GM21723 (cell line): ENCODE data around the gene ZNF454.

Experiments
- ATAC-seq: cut with Tn5 transposase; IDR thresholded peaks from one replicate; pipeline ENCODE4 v1.9.1; 2021; ENCODE audit warnings: mild to moderate bottlenecking, moderate library complexity; ENCODE audit not compliant: unreplicated experiment

Gene ZNF454

DNA sequence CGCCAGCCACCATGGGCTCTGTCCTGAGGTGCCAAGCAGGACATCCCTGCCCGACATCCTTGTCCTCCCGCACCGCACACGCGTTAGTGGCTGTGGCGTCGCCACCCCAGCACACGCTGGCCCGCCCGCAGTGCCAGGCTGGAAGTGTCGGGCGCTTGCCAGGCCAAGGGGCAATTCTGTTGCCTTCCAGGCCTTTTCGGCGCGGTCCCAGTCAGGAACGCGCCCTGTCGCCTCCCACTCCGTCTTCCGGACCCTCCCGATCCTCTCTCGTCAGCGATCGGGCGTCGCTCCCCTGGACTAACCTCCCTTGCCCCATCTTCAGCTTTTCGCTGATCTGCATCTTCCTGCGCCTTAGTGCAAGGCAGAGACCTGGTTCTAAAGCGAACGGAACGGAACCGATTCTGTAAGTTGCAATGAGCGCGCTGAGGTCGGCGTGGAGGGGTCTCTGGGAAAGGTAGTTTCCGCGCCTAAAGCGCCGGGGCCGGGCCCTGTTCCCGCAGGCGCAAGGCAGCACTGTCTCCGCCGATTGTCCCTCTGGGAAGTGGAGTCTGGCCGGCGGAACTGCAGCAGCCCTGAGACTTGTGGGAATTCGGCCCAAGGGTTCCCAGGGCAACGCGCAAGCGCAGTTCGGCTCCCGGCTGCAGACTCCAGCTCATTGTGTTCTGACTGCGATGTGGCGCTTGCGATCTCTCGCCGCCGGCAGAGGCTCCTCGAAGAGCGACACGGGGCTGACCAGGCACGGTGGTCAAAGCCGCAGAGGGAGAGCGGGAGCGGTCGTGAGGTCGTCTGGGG, at the start of gene ZNF454:
ZNF454 (plus strand) TSS at position 630 of the 792 bp plus-strand sequence. CDS start 1,594 bp downstream, outside the sequence.
- no peak for ATAC-seq

DNA sequence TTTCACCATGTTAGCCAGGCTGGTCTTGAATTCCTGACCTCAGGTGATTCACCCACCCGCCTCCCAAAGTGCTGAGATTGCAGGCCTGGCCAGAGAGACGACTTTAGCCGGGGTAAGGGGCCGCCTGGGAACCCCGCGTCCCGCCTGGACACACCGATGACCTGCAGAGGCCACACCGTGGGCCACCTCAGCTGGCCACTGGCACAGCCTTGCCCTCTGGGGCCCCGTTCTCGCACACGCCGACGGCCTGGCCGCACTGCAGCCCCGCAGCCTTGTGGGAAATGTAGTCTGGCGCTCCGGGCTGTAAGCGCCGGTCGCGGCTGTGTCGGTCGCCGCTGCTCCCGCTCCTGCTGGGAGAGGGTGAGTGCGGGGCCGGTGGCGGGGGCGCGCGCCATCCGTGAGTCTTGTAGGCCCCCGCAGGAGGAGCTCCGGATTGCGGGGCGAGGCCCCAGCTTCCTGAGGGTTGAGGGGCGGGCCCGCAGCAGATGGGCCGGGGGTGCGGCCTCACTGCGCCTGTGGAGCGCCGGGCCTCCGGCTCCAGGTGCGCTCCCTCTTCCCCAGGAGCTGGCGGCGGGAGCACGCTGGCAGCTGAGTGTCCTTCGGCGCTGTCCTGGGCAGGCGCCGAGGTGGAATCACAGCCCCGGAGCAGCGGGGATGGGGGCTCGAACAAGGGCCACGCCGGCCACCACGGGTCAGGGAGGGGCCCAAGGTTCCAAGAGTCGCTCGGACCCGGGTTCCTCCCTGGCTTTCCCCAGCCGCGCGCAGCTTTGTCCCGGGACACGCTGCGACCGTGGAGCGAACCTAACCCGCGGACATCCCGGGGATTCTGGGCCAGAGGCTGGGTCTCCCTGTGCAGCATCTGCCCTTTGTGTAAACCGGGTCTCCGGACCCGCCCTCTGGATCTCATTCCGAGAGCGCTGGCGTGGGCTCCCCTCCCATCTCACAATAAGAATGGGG, 45.1 kb upstream of the ZNF454 start, which contains the start of gene ZFP2:
ZFP2 (plus strand) TSS at position 299 of the 957 bp plus-strand sequence. CDS start 35,401 bp downstream, outside the sequence.
- ATAC-seq, result peak; percentile 60

DNA sequence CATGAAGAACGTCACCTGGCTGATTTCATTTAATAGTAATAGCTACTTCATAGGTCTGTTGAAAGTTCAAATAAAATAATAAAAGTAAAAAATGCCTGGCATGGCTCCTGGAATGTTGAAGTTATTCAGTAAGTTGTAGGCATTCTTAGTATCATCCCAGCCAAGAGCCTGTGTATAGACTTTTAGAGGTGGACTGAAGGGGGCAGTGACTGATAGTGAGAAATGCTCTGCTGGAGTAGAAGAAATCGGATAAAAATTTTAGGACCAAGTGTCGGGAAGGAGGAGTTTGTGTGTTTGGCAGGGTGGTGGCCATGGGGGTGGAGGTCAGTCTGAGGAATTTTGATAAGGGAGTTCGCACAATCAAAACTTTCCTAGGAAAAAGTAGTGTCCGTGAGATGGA, 41.7 kb upstream of the ZNF454 start:
- no peak for ATAC-seq

DNA sequence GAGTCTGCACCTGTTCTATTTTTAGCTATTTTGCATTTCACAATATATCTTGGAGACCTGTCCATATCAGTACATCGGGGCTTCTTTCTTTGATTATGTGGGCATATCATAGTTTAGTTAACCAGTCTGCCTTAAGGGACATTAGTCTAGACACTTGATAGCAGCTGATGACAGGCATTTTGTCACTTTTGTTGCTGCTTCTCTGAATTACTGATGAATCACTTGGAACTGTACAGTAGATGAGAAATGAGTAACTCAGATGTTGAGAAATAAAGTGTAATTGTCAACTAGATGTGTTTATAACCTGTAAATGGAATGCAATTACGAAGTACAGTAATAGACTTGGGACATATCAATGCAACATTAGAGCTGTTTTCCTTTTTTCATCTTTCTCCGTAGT, 38.1 kb upstream of the ZNF454 start:
- ATAC-seq, result no peak

DNA sequence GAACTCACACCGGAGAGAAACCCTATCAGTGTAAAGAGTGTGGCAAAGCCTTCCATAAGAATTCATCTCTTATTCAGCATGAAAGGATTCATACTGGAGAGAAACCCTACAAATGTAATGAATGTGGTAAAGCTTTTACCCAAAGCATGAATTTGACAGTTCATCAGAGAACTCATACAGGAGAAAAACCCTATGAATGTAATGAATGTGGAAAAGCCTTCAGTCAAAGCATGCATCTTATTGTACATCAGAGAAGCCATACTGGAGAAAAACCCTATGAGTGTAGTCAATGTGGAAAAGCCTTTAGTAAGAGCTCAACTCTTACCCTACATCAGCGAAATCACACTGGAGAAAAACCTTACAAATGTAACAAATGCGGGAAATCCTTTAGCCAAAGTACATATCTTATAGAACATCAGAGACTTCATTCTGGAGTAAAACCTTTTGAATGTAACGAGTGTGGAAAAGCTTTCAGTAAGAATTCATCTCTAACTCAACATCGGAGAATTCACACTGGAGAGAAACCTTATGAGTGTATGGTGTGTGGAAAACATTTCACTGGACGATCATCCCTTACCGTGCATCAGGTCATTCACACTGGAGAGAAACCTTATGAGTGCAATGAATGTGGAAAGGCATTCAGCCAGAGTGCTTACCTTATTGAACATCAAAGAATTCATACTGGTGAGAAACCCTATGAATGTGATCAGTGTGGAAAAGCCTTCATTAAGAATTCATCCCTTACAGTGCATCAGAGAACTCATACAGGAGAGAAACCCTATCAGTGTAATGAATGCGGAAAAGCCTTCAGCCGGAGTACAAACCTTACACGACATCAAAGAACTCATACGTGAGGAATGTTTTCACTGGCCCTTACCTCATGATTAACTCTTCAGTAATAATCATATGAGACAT, 8.9 kb upstream of the ZNF454 start:
- ATAC-seq, result no peak

DNA sequence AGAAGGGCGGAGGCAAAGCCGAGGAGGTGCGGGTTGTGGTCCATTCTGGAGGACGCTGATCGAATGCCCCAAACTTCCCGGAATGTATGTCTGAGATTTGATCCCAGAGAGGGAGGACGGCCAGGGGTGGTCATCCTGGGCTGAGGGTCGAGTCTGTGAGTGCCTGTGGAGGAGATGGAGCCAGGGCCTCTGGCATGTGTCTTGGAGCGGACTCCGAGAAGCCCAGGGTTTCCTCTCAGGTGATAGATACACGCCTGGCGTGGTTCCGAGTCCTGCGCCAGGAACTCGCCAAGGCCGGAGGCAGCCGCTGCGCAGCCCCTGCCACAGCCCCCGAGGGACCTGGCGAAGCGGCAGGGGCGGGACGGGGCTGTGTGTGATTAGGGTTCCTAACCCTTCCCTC, 363 bp downstream of the ZNF454 start:
- ATAC-seq, result no peak

DNA sequence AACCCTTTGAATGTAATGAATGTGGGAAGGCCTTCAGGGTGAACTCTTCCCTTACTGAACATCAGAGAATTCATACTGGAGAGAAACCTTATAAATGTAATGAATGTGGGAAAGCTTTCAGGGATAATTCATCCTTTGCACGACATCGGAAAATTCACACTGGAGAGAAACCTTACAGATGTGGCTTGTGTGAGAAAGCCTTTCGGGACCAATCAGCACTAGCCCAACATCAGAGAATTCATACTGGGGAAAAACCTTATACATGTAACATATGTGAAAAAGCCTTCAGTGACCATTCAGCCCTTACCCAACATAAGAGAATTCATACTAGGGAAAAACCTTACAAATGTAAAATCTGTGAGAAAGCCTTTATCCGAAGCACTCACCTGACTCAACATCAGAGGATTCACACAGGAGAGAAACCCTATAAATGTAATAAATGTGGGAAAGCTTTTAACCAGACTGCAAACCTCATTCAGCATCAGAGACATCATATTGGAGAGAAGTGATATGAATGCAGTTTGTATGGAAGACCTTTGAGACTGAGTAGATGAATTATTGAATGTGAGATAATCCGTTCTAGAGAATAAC, 24.6 kb downstream of the ZNF454 start:
- no peak for ATAC-seq

DNA sequence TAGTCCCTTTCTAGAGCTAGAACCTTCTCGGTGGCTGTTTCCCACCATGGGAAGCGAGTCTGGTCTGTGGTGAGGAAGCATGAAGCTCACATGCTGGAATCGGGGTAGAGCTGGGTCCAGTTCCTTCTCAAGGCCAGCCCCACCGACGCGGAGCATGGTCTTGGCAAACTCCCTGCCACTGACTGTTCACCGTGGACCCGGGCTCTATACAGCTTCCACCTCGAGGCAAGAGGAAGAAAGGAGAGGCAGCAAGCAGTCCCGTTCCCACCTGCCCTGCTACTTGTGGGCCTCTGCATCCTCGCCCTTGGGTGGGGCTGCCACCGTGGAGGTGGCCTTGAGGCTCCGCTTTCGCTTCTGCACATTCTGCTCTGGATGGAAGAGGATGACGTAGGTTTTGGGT, 40.4 kb downstream of the ZNF454 start:
- no peak for ATAC-seq

DNA sequence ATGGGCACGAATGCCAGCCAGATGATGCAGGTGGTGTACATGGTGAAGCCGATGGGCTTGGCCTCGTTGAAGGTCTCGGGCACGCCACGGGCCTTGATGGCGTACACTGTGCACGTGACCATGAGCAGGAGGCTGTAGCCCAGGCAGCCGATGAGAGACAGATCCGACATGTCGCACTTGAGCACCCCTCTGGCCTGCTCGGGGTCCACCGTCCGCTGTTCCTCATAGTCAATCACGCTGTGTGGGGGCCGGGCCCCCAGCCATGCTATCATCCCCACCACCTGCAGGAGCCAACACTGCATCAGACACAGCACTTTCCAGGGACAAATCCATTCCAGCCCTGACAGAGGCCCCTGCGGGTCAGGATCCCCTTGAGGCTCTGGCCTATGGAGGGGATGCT, 41.9 kb downstream of the ZNF454 start:
- no peak for ATAC-seq

DNA sequence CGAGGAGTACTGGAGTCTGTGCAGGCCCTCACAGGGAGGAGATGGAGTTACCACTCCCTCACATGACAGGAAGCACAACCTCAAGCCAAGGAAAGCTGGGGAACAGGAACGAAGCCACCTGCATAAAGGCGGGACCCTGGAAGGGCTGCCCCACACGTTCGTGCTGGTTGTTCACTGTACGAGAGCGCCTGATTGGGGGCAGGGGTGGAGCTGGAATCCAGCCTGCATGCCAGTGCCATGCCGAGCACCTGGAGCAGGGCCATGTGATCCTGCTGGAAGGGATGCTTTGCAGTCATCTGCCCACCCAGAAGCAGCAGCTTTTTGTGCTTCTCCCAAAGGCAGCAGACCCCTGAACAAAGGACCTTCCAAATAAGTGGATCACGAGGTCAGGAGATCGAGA, 42.7 kb downstream of the ZNF454 start:
- ATAC-seq, result no peak

DNA sequence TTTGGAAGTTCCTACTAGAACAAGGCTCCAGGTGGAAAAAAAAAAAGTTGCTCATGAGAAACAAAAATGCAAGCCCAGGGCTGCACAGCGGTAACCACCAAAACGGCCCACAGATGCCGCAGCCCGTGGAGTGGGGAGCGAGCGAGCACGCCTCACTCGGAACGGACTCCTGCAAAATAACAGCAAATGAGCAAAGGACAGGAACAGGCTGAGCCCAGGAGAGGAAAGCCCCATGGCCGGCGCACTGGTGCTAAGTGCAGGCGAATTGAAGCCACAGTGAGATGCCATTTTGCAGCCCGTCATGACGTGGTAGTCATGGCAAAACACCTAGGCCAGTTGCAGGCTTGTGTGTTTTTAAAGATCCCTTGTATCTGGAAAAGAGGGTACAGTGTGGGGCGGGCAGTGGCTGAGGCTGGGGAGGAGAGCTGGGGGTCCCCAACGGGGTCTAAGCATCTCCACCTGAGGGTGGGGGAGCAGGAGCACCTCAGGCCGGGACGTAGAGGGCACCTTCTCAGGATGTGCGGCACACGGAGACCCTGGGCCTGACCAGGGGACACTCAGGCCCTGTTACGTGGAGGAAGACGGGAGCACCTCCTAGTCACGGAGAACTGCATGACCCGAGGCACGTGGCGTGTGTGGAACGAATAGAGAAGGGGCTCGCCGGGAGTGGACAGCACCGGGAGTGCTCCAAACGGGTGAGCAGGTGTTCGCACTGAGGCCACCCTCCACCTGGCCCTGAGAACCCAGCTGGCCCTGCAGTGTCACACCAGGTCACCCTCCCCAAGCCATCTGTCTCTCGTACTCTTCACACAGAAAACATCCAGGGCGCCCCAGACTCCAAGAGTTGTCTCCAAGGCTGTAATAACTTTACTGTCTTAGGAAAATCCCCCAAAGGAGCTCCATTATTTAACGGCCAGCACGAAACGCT, 43.4 kb downstream of the ZNF454 start:
- no peak for ATAC-seq

DNA sequence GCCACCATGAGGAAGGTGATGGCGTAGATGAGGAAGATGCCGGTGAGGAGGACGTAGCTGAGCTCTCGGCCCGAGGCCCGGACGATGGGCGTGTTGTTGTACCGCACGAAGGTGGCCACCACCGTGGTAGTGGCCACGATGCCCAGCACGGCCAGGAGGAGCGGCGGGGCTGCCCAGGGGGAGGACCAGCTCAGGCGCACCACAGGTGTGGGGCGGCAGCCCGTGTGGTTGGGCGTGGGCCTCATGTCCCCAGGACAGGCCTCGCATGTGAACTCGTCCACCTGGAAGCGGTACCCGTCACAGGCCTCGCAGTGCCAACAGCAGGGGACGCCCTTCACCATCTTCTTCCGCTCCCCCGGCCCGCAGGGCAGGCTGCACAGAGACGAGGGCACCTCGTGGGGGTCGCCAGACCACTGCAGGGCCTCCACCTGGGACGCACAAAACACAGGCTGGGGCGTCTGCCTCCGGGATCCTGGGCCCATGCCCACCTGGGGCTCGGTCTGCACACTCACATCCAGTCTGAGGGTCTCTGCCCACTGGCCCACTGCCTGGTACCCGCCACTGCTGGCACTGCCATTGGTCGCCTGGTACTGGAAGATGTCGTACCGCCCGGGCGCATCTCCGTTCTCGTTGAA, 45.4 kb downstream of the ZNF454 start:
- ATAC-seq, result no peak

DNA sequence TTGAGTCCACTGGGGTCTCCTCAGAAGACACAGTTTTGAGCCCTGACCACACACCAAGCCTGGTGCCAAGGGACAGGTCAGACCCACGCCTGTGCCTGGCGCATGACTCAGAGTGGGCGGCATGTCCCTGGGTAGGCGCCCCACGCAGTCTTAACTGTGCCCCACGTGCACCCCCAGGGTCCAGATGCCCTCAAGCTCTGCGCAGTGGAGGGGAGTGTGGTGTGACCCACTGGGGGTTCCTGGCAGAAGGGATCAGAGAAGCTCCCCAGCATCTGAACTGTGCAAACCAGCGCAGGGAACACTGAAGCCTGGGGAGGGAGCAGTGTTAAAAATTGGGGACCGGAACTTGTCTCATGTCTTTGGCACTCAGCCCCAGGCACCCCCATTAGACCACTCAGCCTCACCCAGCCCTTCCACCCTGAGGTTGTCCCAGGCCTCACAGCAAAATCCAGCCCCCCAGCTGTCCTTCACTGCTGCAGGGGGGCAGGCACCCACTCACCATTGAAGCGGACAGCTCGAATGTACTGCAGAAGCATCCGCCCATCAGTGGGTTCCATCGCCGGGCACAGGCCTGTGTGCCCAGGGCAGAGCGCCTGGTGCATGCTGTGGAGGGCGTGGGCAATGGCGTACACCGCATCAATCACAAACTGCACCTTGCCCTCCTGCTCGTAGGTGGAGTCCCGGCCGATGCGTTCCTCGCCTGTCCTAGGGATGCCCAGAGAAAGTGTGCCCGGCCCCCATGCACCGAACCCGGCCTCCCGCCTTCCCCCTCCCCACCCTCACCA, 47.6 kb downstream of the ZNF454 start:
- ATAC-seq, result no peak

DNA sequence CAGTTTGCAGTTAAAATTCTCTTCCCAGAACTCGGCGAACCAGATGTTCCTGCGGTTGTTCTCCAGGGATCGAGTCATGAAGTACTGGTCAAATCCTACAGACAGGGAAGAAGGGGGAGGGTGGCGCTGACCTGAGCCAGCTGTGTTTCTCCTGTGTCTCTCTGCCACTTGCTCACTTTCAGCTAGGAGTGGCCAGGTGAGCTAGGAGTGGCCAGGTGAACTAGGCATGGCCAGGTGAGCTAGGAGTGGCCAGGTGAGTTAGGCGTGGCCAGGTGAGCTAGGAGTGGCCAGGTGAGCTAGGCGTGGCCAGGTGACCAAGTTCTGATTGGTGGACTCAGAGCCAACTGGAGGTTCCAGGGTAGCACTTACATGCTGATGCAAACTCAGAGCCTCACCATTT, 48.3 kb downstream of the ZNF454 start:
- no peak for ATAC-seq

DNA sequence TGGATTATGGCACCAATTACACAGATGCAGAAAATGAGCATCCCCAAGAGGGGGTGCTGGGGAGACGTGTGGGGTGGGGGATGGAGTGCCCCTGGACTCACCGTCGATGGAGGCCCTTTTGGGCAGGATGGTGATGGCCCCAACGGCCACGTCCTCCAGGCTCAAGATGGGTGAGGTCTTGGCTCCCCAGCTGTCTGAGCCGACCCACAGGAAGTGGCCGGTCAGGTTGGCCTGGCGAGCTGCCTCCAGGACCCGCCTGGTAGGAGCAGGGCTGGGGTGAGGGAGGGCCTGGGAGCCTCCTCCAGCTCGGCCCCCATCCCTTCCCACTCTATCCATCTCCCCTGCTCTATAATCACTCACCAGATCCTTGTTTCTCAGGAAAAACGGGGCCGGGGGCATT, 49.5 kb downstream of the ZNF454 start:
- ATAC-seq, result no peak

DNA sequence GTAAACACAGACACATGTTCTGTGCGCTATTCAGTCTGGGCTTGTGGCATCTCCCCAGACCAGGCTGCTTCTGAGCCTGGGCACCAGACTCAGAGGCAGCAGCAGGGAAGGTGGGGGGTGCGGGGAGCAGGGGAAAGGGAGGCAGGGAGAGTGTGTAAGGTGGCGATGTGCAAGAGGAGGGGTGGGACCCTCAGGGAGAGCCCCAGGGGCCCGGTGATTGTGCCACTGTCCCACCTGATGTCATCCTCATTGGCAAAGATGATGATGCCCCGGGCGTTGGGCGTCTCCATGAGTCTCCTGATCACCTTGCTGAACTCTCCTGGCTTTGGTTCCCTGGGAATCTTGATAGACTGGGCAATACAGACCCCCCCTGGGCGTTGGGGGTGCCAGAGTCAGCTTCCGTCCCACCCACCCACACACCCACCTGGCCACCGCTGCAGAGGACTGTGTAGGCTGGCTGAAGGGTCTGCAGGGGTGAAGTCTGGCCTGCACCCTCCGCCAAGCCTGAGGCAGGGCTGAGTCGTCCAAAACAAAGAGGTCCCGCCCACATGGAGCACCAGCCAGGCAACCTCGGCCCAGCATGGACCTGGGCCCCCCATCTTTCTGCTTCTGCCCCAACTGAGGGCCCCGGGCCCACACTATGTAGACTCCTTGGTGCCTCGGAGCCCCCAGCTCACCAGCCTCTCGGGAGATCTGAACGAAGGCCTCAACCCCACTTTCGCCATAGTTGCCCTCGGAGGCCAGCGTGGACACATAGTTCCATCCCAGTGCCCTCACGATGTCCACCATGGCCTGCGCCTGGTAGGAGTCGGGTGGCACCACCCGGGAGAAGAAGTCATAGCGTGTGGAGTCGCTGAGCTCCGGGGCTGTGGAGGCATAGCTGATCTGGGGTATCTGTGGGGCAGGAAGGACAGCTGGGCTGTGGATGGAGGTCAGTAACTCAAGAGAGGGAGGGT, 50.5 kb downstream of the ZNF454 start:
- ATAC-seq, result no peak
